Hepatocyte (in vitro differentiated cells): ENCODE data around the gene SCAPER. TPM values are rescaled to one million over a fixed set of nuclear protein-coding genes. Genes with fewer than 3 reads are reported as not detected.

Source experiments
- DNase-seq: peaks from one replicate; pipeline ENCODE4 v3.0.0-alpha.2; 2016; ENCODE audit warnings: low spot score
- H2AFZ ChIP-seq: fragments of 200-600 bp; sonication (generic); 2 replicates; pipeline ENCODE4 v1.6.0; 2016; ENCODE audit warnings: antibody characterized with exemption, mild to moderate bottlenecking
- H3K27ac ChIP-seq: fragments of 200-600 bp; sonication (generic); 2 replicates; pipeline ENCODE4 v1.5.1; 2016; ENCODE audit warnings: mild to moderate bottlenecking
- H3K27me3 ChIP-seq: fragments of 200-600 bp; sonication (generic); 2 replicates; pipeline ENCODE4 v1.6.1; 2016
- H3K36me3 ChIP-seq: fragments of 200-600 bp; sonication (generic); replicated peaks from 2 replicates; pipeline ENCODE4 v1.5.1; 2016; ENCODE audit warnings: low read depth; ENCODE audit not compliant: insufficient read depth
- H3K4me1 ChIP-seq: fragments of 200-600 bp; sonication (generic); 2 replicates; pipeline ENCODE4 v1.5.1; 2016; ENCODE audit warnings: mild to moderate bottlenecking, moderate library complexity; ENCODE audit not compliant: insufficient read depth
- H3K4me2 ChIP-seq: fragments of 200-600 bp; sonication (generic); 2 replicates; pipeline ENCODE4 v1.6.0; 2016
- H3K4me3 ChIP-seq: fragments of 200-600 bp; sonication (generic); 2 replicates; pipeline ENCODE4 v1.5.1; 2016; ENCODE audit warnings: mild to moderate bottlenecking
- H3K79me2 ChIP-seq: fragments of 200-600 bp; sonication (generic); 2 replicates; pipeline ENCODE4 v1.6.0; 2017; ENCODE audit warnings: mild to moderate bottlenecking
- H3K9me2 ChIP-seq: fragments of 200-600 bp; sonication (generic); replicated peaks from 2 replicates; pipeline ENCODE4 v1.6.0; 2017; ENCODE audit warnings: mild to moderate bottlenecking; ENCODE audit not compliant: insufficient read depth
- H3K9me3 ChIP-seq: fragments of 200-600 bp; sonication (generic); 2 replicates; pipeline ENCODE4 v1.5.1; 2016; ENCODE audit warnings: low read depth, mild to moderate bottlenecking
- H4K20me1 ChIP-seq: fragments of 200-600 bp; sonication (generic); 2 replicates; pipeline ENCODE4 v1.6.0; 2016; ENCODE audit warnings: mild to moderate bottlenecking; ENCODE audit not compliant: insufficient read depth, poor library complexity, severe bottlenecking
- CTCF ChIP-seq: fragments of 200-600 bp; sonication (generic); IDR thresholded peaks from 2 replicates; pipeline ENCODE4 v1.5.1; 2016; ENCODE audit warnings: antibody characterized with exemption, mild to moderate bottlenecking; ENCODE audit not compliant: poor library complexity
- EZH2 ChIP-seq: fragments of 200-600 bp; sonication (generic); IDR thresholded peaks from 2 replicates; pipeline ENCODE4 v1.6.1; 2016; ENCODE audit warnings: antibody characterized with exemption, mild to moderate bottlenecking, borderline replicate concordance
- EZH2phosphoT487 ChIP-seq: fragments of 200-600 bp; sonication (generic); IDR thresholded peaks from one replicate; pipeline ENCODE4 v1.6.1; 2018; ENCODE audit warnings: antibody characterized with exemption, mild to moderate bottlenecking, low read depth, moderate library complexity; ENCODE audit not compliant: unreplicated experiment, severe bottlenecking
- WGBS: methylation state at CpG from one replicate; pipeline ENCODE4 v1.1.6; 2016; ENCODE audit warnings: low lambda C conversion rate; ENCODE audit errors: missing lambda C conversion rate; 5-methylcytosine and 5-hydroxymethylcytosine counted together
- polyA plus RNA-seq: library from polyadenylated mRNA; unstranded; fragments of >200 nt; fragmentation: Nextera tagmentation; extraction: Ambion mirVana; gene quantifications from 2 replicates; pipeline ENCODE4 v1.2.1, GENCODE V29; 2016
- total RNA-seq: library from RNA; depleted of rRNA; stranded (reverse); fragments of >200 nt; gene quantifications from 2 replicates; pipeline ENCODE4 v1.2.3, GENCODE V29; 2014

The SCAPER gene
- total and polyA plus RNA-seq, 2 experiments from 2014 or later, result 20.8 to 27.4 TPM

GRCh38 chr15:76359152-76359551, 546.0 kb downstream of the SCAPER start:
- Histone ChIP-seq H4K20me1 (no peaks in the 10 kb centered on the region), H3K79me2 (no peaks in the 10 kb centered on the region), H2AFZ (no peak overlapping the region), H3K4me1 (peaks cover 9% of the 10 kb centered on the region), H3K36me3 (no peaks in the 10 kb centered on the region), H3K9me3 (no peaks in the 10 kb centered on the region), H3K9me2 (no peaks in the 10 kb centered on the region), H3K4me3 (no peak overlapping the region), H3K27ac (no peak overlapping the region), H3K4me2 (no peak overlapping the region), H3K27me3 (no peaks in the 10 kb centered on the region)
- DNase-seq, result no peak
- WGBS, result 84% methylated on average over 3 of the region's 3 CpGs
- TF ChIP-seq EZH2 (no peak), CTCF (no peak), EZH2phosphoT487 (no peak)

GRCh38 chr15:76358453-76358852, 546.7 kb downstream of the SCAPER start:
- Histone ChIP-seq H3K79me2 (no peaks in the 10 kb centered on the region), H3K9me2 (no peaks in the 10 kb centered on the region), H3K27me3 (no peaks in the 10 kb centered on the region), H3K4me3 (no peak overlapping the region), H4K20me1 (no peaks in the 10 kb centered on the region), H3K4me1 (peaks cover 9% of the 10 kb centered on the region), H3K4me2 (no peak overlapping the region), H3K27ac (no peak overlapping the region), H2AFZ (no peak overlapping the region), H3K9me3 (no peaks in the 10 kb centered on the region), H3K36me3 (no peaks in the 10 kb centered on the region)
- DNase-seq, result no peak
- TF ChIP-seq EZH2phosphoT487, result no peak
- no peak for TF ChIP-seq CTCF
- TF ChIP-seq EZH2, result no peak
- WGBS, result 88% methylated on average over 3 of the region's 3 CpGs

- H3K27ac ChIP-seq, result peak overlapping the region; percentile 39
- 26% methylated on average over 3 of the region's 3 CpGs for WGBS
- no peaks in the 10 kb centered on the region for H3K9me3 ChIP-seq
- H3K79me2 ChIP-seq, result peaks cover 8% of the 10 kb centered on the region
- no peaks in the 10 kb centered on the region for H3K36me3 ChIP-seq
- no peak for TF ChIP-seq CTCF
- TF ChIP-seq EZH2, result no peak
- no peak for TF ChIP-seq EZH2phosphoT487
- no peak for DNase-seq
- H4K20me1 ChIP-seq, result no peaks in the 10 kb centered on the region
- H3K27me3 ChIP-seq, result no peaks in the 10 kb centered on the region
- no peak overlapping the region for H3K4me3 ChIP-seq
- H3K4me2 ChIP-seq, result peak overlapping the region; percentile 43
- H2AFZ ChIP-seq, result no peak overlapping the region
- no peaks in the 10 kb centered on the region for H3K9me2 ChIP-seq
- peaks cover 9% of the 10 kb centered on the region for H3K4me1 ChIP-seq
Measured at GRCh38 chr15:76354823-76355440, 550.2 kb downstream of the SCAPER start.

DNA sequence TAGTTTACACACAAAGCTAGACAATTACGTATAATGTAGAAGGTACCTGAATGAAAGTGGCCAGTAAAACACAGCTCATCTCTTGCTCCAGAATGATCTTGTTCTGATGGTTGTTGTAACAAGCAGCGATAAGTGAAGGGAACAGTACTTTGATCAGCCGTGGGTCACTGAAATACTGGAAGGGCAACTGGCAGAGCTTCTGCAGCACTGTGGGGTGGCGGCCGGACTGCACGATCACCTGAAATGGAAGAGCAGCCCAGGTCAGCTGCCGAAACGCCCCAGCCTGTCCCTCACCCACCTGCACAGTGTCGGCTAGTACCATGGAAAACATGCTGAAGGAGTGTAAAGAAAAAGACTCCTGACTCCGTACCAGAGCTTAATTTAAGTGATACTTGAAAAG, 551.2 kb downstream of the SCAPER start:
- no peak overlapping the region for H3K4me3 ChIP-seq
- H3K4me2 ChIP-seq, result peak overlapping the region; percentile 43
- no peak for DNase-seq
- no peaks in the 10 kb centered on the region for H3K9me3 ChIP-seq
- H3K27me3 ChIP-seq, result no peaks in the 10 kb centered on the region
- peaks cover 10% of the 10 kb centered on the region for H3K79me2 ChIP-seq
- no peaks in the 10 kb centered on the region for H3K36me3 ChIP-seq
- no peak overlapping the region for H2AFZ ChIP-seq
- no peaks in the 10 kb centered on the region for H3K9me2 ChIP-seq
- H3K27ac ChIP-seq, result peak overlapping the region; percentile 39
- WGBS, result 60% methylated on average over 10 of the region's 10 CpGs
- no peaks in the 10 kb centered on the region for H4K20me1 ChIP-seq
- H3K4me1 ChIP-seq, result peaks cover 9% of the 10 kb centered on the region
- no peak for TF ChIP-seq EZH2phosphoT487
- TF ChIP-seq EZH2, result no peak
- no peak for TF ChIP-seq CTCF
